ENCODE measurements around the gene STRN3. TPM values are rescaled to one million over a fixed set of nuclear protein-coding genes. Genes with fewer than 3 reads are reported as not detected.

The STRN3 gene
- total RNA-seq, 1 donor from 2014 or later, result 48.9 TPM

DNA sequence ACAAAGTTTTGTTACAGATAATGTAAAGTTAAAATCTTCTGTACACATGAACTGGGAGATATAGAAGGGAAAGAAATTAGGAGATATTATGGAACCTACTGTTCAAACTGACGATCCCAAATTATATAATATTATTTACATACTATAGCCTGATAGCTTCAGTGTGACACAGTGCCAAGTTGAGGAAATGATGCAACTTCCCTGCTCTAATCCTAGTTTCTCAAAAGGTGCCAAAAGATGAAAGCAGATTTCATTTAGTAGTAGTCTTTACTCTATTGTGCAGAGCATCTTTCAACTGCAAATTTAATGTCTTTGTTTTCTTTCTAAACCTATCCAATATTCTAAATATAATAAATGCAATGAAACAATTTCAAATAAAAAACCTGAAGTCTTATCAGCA lies 104.9 kb downstream of the STRN3 start:
- intact Hi-C loops (cut with DNase I), result no loop called here
- Histone ChIP-seq H3K9me3 (no peaks in the 10 kb centered on the region), H3K4me3 (no peak overlapping the region), H3K36me3 (no peaks in the 10 kb centered on the region), H3K27me3 (no peaks in the 10 kb centered on the region), H3K4me1 (peaks cover 1% of the 10 kb centered on the region), H3K27ac (no peak overlapping the region)
- no peak for TF ChIP-seq POLR2AphosphoS5 (IDR thresholded peaks at IDR 0.05; ENCODE audit: insufficient read depth in 1 of 2, low read depth in 1 of 2)
- TF ChIP-seq, protein P1, sequence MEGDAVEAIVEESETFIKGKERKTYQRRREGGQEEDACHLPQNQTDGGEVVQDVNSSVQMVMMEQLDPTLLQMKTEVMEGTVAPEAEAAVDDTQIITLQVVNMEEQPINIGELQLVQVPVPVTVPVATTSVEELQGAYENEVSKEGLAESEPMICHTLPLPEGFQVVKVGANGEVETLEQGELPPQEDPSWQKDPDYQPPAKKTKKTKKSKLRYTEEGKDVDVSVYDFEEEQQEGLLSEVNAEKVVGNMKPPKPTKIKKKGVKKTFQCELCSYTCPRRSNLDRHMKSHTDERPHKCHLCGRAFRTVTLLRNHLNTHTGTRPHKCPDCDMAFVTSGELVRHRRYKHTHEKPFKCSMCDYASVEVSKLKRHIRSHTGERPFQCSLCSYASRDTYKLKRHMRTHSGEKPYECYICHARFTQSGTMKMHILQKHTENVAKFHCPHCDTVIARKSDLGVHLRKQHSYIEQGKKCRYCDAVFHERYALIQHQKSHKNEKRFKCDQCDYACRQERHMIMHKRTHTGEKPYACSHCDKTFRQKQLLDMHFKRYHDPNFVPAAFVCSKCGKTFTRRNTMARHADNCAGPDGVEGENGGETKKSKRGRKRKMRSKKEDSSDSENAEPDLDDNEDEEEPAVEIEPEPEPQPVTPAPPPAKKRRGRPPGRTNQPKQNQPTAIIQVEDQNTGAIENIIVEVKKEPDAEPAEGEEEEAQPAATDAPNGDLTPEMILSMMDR (IDR thresholded peaks at IDR 0.05), result no peak
- no peak for DNase-seq (ENCODE audit: extremely low spot score in 2 of 2)

DNA sequence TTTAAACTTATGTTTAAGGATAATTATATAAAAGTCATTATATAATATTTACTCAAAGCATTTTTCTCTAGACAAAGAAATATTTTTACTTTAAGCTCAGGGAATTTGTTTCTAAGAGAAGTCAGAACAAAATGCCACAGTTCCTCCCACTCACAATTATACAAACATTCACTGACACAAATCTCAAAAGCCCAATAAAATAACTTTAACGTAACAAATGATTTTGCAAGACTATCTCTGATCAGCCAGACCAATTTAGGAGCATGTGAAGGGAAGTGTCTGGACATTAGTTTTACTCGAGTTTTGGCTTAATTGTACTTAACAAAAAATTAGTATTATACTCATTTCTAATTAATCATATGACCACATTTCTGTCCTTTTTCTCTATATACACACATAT lies 110.6 kb downstream of the STRN3 start:
- TF ChIP-seq POLR2AphosphoS5 (IDR thresholded peaks at IDR 0.05; ENCODE audit: insufficient read depth in 1 of 2, low read depth in 1 of 2) (peak in 1 of 2 donors; percentile 31), POLR2A (IDR thresholded peaks at IDR 0.05) (no peak)
- TF ChIP-seq, protein P1 (IDR thresholded peaks at IDR 0.05), result no peak
- intact Hi-C loops (cut with DNase I), result no loop called here
- H3K4me3 ChIP-seq, result no peak overlapping the region
- H3K4me1 ChIP-seq, result peaks cover 6% of the 10 kb centered on the region
- peaks cover 0 to 11% of the 10 kb centered on the region in 2 donors for H3K36me3 ChIP-seq
- no peak for DNase-seq (ENCODE audit: extremely low spot score in 2 of 2)
- H3K9me3 ChIP-seq, result no peaks in the 10 kb centered on the region
- no peaks in the 10 kb centered on the region for H3K27me3 ChIP-seq
- H3K27ac ChIP-seq, result no peak overlapping the region

GRCh38 chr14:30914812-30915211 lies 111.4 kb downstream of the STRN3 start:
- intact Hi-C loops (cut with DNase I), result no loop called here
- peaks cover 6% of the 10 kb centered on the region for H3K4me1 ChIP-seq
- DNase-seq (ENCODE audit: extremely low spot score in 2 of 2), result no peak
- TF ChIP-seq POLR2AphosphoS5 (IDR thresholded peaks at IDR 0.05; ENCODE audit: insufficient read depth in 1 of 2, low read depth in 1 of 2) (no peak), POLR2A (IDR thresholded peaks at IDR 0.05) (no peak)
- TF ChIP-seq, protein P1 (IDR thresholded peaks at IDR 0.05), result no peak
- no peak overlapping the region for H3K4me3 ChIP-seq
- no peaks in the 10 kb centered on the region for H3K27me3 ChIP-seq
- peaks cover 0 to 11% of the 10 kb centered on the region in 2 donors for H3K36me3 ChIP-seq
- no peak overlapping the region for H3K27ac ChIP-seq
- no peaks in the 10 kb centered on the region for H3K9me3 ChIP-seq

GRCh38 chr14:30908826-30909225 lies 117.4 kb downstream of the STRN3 start:
- Histone ChIP-seq H3K4me3 (no peak overlapping the region), H3K4me1 (no peaks in the 10 kb centered on the region), H3K9me3 (no peaks in the 10 kb centered on the region), H3K36me3 (peaks cover 0 to 14% of the 10 kb centered on the region in 2 donors), H3K27ac (no peak overlapping the region), H3K27me3 (no peaks in the 10 kb centered on the region)
- intact Hi-C loops (cut with DNase I), result no loop called here
- TF ChIP-seq, protein P1 (IDR thresholded peaks at IDR 0.05), result no peak
- TF ChIP-seq POLR2AphosphoS5 (IDR thresholded peaks at IDR 0.05; ENCODE audit: insufficient read depth in 1 of 2, low read depth in 1 of 2), result no peak
- no peak for TF ChIP-seq POLR2A (IDR thresholded peaks at IDR 0.05)
- no peak for DNase-seq (ENCODE audit: extremely low spot score in 2 of 2)

- TF ChIP-seq POLR2A (IDR thresholded peaks at IDR 0.05) (no peak), POLR2AphosphoS5 (IDR thresholded peaks at IDR 0.05; ENCODE audit: insufficient read depth in 1 of 2, low read depth in 1 of 2) (no peak)
- TF ChIP-seq, protein P1 (IDR thresholded peaks at IDR 0.05), result no peak
- no peak for DNase-seq (ENCODE audit: extremely low spot score in 2 of 2)
- intact Hi-C loops (cut with DNase I), result no loop called here
- Histone ChIP-seq H3K36me3 (peaks cover 0 to 14% of the 10 kb centered on the region in 2 donors), H3K27me3 (no peaks in the 10 kb centered on the region), H3K4me3 (no peak overlapping the region), H3K4me1 (no peaks in the 10 kb centered on the region), H3K9me3 (no peaks in the 10 kb centered on the region), H3K27ac (no peak overlapping the region)
These were observed 118.5 kb downstream of the STRN3 start for GRCh38 chr14:30907659-30908057.

All from vagina (tissue), 2 donors.